ENCODE data around the gene BCAS3. TPM values are rescaled to one million over a fixed set of nuclear protein-coding genes. Genes with fewer than 3 reads are reported as not detected.
"Not testable (repeated sequence)": the region's sequence is repeated elsewhere in the genome, so short reads cannot be mapped to it uniquely, and the experiment has no call there.

BCAS3 gene
- total RNA-seq, 1 experiment from 2014 or later, result 9.3 TPM

DNA sequence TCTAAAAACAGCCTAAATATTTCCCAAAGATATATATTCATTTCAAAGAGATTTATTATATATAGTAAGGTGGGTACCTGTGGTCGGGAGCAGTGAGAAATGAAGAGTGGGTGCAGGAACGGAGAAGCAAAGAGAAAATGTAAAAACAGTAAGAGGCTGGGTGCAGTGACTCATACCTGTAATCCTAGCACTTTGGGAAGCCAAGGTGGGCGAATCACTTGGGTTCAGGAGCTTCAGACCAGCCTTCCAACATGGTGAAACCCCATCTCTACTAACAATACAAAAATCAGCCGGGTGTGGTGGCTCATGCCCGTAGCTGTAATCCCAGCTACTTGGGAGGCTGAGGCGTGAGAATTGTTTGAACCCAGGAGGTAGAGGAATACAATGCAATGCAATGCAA is 257.1 kb downstream of the BCAS3 start:
- DNase-seq (ENCODE audit: low read depth), result peak; percentile 20

GRCh38 chr17:60935991-60936390 is 258.3 kb downstream of the BCAS3 start:
- DNase-seq (ENCODE audit: low read depth), result not testable (repeated sequence)

DNA sequence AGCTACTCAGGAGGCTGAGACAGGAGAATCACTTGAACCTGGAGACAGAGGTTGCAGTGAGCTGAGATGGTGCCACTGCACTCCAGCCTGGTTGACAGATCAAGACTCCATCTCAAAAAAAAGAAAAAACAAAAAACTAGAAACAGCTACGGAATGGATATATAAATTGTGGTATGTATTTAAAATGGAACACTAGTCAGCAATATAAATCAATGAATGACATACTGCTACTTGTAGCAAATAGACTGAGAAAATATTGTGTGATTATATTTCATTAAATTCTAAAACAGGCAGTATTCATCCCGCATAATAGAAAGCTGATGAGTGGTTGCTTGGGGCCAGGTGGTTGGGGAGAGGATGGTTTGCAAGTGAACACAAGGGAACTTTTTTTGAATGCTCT is 261.7 kb downstream of the BCAS3 start:
- DNase-seq (ENCODE audit: low read depth), result no peak

DNA sequence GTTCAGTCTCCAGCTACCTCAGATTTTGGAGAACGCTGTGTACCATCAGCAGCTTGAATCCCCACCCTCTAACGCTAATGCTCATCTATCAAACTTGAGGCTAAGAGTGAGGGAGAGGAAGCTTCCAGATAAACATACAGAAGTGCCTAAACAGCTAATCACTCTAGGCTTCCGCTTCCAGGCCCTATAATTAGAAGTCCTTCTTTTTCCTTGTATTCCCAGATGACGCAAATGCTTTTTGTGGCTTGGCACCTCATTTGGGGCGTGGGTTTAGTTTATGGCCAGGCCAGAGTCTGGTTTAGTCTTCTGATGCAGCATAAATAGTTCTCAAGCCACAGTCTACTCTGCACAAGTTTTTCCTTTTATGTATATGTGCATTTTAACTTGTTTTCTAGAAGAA is 263.4 kb downstream of the BCAS3 start:
- DNase-seq (ENCODE audit: low read depth), result peak; percentile 88

DNA sequence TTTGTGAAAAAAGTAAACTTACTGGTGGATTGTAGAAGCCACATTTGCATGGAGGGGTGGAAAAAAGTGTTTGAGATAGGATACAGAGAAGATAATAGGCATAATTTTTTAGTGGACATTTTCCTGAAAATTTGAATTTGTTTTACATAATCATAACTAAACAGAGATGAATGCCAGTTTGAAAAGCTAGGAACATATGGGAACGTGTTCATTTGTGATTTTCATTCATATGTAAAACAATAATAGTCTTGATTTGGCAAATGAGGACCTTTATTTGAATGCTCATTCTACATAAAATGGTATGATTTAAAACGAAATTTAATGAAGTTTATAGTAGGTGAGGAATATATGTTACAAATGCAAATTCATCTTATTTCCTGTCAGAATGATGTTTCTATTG is 263.9 kb downstream of the BCAS3 start:
- no peak for DNase-seq (ENCODE audit: low read depth)

DNA sequence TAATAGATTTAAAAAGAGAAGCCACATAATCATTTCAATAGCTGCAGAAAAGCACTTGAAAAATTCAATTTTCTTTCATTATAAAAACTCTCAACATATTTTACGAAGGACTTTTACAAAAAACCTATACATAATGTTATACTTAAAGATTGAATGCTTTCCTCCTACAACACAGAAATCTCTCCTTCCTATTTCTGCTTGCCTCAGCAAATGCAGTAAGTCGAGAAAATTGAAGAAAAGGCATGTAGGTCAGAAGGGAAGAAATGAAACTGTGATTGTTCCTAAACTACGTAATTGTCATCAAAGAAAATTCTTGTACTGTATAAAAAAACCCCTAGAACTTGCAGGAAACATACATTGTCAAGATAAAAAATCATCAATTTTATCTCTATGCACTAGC is 267.1 kb downstream of the BCAS3 start:
- no peak for DNase-seq (ENCODE audit: low read depth)

- peak; percentile 36 for DNase-seq (ENCODE audit: low read depth)
These were observed 269.4 kb downstream of the BCAS3 start for GRCh38 chr17:60947100-60947499.

DNA sequence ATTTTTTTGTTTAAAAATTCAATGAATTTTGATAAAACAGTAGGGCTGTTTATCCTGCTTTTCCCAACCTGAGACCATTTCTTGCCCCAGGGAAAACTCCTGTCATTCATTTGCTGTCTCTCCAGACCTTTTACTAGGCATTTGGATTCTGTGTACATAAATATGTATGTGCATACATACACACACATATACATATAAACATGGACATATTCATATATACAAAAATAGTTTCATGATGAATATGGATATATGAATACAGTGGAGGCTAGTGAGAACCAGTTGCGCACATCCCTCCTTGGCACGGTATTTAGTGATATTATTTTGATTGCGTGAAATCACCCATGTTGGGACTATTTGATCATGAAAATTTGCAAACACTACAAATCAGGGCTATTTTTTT is 269.9 kb downstream of the BCAS3 start:
- DNase-seq (ENCODE audit: low read depth), result no peak

DNA sequence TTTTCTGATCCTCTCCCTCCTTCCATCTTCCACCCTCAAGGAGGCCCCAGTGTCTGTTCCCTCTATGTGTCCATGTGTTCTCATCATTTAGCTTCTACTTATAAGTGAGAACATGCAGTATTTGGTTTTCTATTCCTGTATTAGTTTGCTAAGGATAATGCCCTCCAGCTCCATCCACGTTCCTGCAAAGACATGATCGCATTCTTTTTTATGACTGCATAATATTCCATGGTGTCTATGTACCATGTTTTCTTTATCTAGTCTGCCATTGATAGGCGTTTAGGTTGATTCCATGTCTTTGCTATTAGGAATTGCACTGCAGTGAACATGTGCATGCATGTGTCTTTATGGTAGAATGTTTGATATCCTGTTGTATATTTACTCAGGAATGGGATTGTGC is 275.1 kb downstream of the BCAS3 start:
- no peak for DNase-seq (ENCODE audit: low read depth)

GRCh38 chr17:60959011-60959410 is 281.4 kb downstream of the BCAS3 start:
- peak; percentile 67 for DNase-seq (ENCODE audit: low read depth)

GRCh38 chr17:60959696-60960095 is 282.0 kb downstream of the BCAS3 start:
- peak; percentile 57 for DNase-seq (ENCODE audit: low read depth)

GRCh38 chr17:60960398-60961065 is 282.9 kb downstream of the BCAS3 start:
- DNase-seq (ENCODE audit: low read depth), result peak; percentile 79

- no peak for DNase-seq (ENCODE audit: low read depth)
These were observed 286.5 kb downstream of the BCAS3 start for GRCh38 chr17:60964160-60964559.

DNA sequence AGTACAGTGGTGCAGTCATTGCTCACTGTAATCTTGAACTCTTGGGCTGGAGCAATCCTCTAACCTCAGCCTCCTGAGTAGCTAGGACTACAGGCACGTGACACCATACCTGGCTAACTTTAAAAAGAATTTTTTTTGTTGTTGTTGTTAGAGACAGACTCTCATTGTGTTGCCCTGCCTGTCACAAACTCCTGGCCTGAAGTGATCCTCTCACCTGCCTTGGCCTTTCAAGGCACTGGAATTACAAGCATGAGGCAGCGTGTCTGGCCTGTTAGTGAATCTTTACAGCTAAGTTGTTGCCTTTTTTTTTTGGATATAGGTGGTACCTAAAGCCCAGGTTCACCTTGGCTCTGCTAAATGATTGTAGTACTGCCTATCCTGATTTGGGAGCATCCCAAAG is 290.6 kb downstream of the BCAS3 start:
- no peak for DNase-seq (ENCODE audit: low read depth)

GRCh38 chr17:60969500-60970037 is 291.9 kb downstream of the BCAS3 start:
- peak; percentile 5 for DNase-seq (ENCODE audit: low read depth)

DNA sequence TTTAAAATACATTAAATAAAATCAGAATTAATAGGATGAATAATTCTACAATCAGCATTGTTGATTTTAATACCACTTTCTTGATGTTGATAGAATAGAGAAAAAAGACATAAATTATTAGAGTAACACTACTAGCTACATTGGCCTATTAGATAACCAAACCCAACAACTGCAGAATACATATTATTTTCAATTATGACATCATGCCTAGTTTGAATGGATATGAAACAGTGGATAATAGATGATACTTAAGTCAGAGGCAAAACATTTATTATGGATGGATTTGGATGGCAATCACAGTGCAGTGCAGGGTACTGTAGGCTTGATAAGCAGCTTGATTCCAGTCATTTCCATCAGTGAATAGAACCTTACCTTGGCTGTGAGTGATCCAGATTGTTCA is 293.1 kb downstream of the BCAS3 start:
- no peak for DNase-seq (ENCODE audit: low read depth)

DNA sequence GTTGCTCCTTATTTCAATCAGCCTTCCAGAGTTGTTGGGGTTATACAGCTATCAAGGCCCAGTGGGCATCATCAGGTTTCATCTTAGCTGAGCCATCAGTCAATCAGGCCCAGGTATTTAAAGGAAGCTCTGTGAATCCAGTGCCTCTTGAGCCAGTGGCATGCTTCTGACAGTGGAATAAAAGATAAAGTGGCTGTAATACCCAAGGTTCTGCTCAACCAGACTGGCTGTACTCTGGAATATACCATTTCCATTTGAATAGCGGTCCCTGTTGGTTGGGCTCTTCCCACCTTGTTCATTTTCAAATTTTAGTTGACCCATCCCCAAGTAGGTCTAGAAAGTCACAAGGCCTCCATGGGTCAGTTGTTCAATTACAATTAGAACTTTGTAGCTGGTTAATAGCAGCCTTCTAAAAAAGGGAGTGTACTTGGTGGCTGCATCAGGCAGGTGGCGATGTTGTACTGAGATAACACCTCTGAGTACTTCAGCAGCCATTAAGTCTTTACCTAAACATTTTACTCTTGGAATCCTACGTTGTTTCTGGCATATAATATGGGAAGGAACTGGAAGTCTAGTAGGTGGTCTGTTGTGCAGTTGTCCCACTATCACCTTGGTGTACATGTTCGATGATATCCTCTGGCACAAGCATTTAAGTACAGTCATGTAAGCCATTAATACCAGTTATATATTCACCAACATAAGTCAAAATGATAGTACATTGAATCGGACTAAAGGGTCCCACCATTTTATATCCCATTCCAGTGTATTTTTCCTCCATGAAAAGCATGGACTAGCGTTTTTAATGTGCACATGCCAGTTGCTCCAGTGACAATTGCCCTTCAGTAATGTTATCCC is 294.1 kb downstream of the BCAS3 start:
- peak; percentile 55 for DNase-seq (ENCODE audit: low read depth)

- not testable (repeated sequence) for DNase-seq (ENCODE audit: low read depth)
These were observed 299.2 kb downstream of the BCAS3 start for GRCh38 chr17:60976861-60977260.

DNA sequence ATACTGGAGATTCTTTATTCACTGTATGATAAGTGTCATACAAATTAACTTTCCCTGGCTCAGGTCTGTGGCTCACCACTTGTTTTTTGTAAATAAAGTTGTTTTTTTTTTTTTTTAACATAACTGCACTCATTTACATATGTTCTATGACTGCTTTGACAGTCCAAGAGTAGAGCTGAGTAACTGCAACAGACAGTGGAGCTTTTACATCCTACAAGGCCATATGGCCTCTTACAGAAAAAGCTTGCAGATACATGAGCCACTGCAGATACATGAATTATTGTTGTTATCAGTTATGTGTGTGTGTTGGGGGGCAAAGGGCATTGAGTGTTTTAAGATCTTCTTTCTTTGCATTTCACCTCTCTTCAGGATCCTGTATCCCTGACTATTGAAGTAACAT is 311.7 kb downstream of the BCAS3 start:
- no peak for DNase-seq (ENCODE audit: low read depth)

GRCh38 chr17:60989846-60990245 is 312.2 kb downstream of the BCAS3 start:
- DNase-seq (ENCODE audit: low read depth), result no peak

DNA sequence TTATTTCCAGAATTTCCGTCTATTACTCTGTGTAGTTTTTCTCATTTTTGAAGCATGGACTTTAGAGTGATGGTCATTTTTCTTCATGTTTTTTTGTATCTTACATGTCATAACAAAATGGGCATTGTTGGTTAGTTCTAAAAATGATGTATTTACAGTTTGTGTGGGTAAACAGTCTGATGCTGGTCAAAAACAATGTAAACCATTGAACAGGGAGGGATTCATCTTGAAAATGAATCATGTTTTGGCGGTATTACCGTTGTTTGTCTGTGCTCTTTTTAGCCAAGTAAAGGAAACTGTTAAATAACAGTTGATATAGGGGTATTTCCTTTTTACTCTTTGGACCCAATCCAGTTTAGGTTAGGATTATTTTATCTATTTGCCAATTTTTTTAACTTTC is 315.8 kb downstream of the BCAS3 start:
- DNase-seq (ENCODE audit: low read depth), result no peak

GRCh38 chr17:60995680-60996079 is 318.0 kb downstream of the BCAS3 start:
- no peak for DNase-seq (ENCODE audit: low read depth)

DNA sequence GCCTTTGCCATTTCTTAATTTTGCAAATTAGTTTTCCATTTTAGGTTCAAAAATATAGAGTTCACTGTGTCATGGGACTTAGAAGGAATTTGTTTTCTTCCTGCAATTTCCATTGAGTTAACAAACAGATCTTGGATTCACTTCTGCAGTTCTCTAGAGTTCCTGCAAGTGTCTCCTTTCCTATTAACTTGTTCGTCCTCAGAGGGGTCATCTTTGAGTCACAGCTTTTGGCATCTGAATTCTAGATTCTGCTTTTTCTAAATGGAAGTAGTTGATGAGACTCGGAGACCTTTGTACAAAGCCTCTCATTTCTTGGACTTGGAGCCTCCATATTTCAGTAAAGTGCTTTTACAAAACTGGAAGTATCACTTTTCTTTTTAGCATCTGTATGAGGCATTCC is 323.3 kb downstream of the BCAS3 start:
- peak; percentile 58 for DNase-seq (ENCODE audit: low read depth)
